ENCODE results near the gene PDCD11.

DNA sequence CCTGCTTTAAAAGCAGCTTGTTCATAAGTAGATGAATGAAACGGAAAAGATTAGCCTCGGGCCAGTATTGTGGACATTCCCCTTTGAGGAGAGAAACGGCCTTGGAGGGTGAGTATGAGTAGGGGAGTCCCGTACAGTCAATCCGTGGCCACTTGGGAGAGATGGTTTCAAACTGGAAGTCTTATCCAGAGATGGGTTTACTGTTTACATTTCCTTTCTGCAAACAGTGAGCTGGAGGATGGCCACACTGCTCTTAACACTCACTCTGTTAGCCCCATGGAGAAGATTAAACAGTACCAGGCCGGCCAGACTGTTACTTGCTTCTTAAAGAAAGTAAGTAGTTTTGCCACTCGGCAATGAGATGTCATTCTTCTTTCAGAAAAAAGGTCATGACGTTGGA lies 35.5 kb downstream of the PDCD11 start:
- TF ChIP-seq, protein P1, sequence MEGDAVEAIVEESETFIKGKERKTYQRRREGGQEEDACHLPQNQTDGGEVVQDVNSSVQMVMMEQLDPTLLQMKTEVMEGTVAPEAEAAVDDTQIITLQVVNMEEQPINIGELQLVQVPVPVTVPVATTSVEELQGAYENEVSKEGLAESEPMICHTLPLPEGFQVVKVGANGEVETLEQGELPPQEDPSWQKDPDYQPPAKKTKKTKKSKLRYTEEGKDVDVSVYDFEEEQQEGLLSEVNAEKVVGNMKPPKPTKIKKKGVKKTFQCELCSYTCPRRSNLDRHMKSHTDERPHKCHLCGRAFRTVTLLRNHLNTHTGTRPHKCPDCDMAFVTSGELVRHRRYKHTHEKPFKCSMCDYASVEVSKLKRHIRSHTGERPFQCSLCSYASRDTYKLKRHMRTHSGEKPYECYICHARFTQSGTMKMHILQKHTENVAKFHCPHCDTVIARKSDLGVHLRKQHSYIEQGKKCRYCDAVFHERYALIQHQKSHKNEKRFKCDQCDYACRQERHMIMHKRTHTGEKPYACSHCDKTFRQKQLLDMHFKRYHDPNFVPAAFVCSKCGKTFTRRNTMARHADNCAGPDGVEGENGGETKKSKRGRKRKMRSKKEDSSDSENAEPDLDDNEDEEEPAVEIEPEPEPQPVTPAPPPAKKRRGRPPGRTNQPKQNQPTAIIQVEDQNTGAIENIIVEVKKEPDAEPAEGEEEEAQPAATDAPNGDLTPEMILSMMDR (IDR thresholded peaks at IDR 0.05; ENCODE audit: poor library complexity, severe bottlenecking) = no peak
- TF ChIP-seq MXI1 (conservative IDR thresholded peaks at IDR 0.05; ENCODE audit: poor library complexity, severe bottlenecking) = no peak
- TF ChIP-seq EP300 (conservative IDR thresholded peaks at IDR 0.05; ENCODE audit: poor library complexity, severe bottlenecking) = no peak
- TF ChIP-seq SMC3 (conservative IDR thresholded peaks at IDR 0.05; ENCODE audit: poor library complexity) = no peak
- no peak for TF ChIP-seq POLR2AphosphoS5 (IDR thresholded peaks at IDR 0.05)
